ENCODE data around the gene INPP4B. TPM values are rescaled to one million over a fixed set of nuclear protein-coding genes. Genes with fewer than 3 reads are reported as not detected.
A peak's percentile ranks its signal among the peaks of the same experiment; 100 is the strongest.

INPP4B gene
- total RNA-seq, 1 donor from 2014 or later: 3.4 TPM

- DNase-seq (ENCODE audit: low spot score, unreplicated experiment): no peak
- Mint-ChIP-seq H3K27ac (no peak overlapping the region), H3K4me1 (ENCODE audit: low read depth) (peaks cover 15% of the 10 kb centered on the region), H3K36me3 (ENCODE audit: insufficient read depth) (no peaks in the 10 kb centered on the region), H3K4me3 (ENCODE audit: low read depth) (no peak overlapping the region), H3K27me3 (no peaks in the 10 kb centered on the region), H3K9me3 (ENCODE audit: low read depth) (peaks cover 8% of the 10 kb centered on the region)
- TF ChIP-seq CTCF (IDR thresholded peaks at IDR 0.05; ENCODE audit: unreplicated experiment): no peak
Observed at GRCh38 chr4:142548491-142548890, 297.6 kb downstream of the INPP4B start.

GRCh38 chr4:142547974-142548373, 298.1 kb downstream of the INPP4B start:
- Mint-ChIP-seq H3K4me1 (ENCODE audit: low read depth) (peaks cover 15% of the 10 kb centered on the region), H3K4me3 (ENCODE audit: low read depth) (no peak overlapping the region), H3K9me3 (ENCODE audit: low read depth) (peaks cover 8% of the 10 kb centered on the region), H3K36me3 (ENCODE audit: insufficient read depth) (no peaks in the 10 kb centered on the region), H3K27me3 (no peaks in the 10 kb centered on the region), H3K27ac (no peak overlapping the region)
- no peak for TF ChIP-seq CTCF (IDR thresholded peaks at IDR 0.05; ENCODE audit: unreplicated experiment)
- no peak for DNase-seq (ENCODE audit: low spot score, unreplicated experiment)

GRCh38 chr4:142544594-142544993, 301.5 kb downstream of the INPP4B start:
- DNase-seq (ENCODE audit: low spot score, unreplicated experiment): no peak
- peaks cover 7% of the 10 kb centered on the region for H3K4me1 Mint-ChIP-seq (ENCODE audit: low read depth)
- H3K27ac Mint-ChIP-seq: no peak overlapping the region
- no peaks in the 10 kb centered on the region for H3K36me3 Mint-ChIP-seq (ENCODE audit: insufficient read depth)
- peaks cover 8% of the 10 kb centered on the region for H3K9me3 Mint-ChIP-seq (ENCODE audit: low read depth)
- TF ChIP-seq CTCF (IDR thresholded peaks at IDR 0.05; ENCODE audit: unreplicated experiment): no peak
- no peak overlapping the region for H3K4me3 Mint-ChIP-seq (ENCODE audit: low read depth)
- no peaks in the 10 kb centered on the region for H3K27me3 Mint-ChIP-seq

GRCh38 chr4:142544039-142544438, 302.1 kb downstream of the INPP4B start:
- no peak for TF ChIP-seq CTCF (IDR thresholded peaks at IDR 0.05; ENCODE audit: unreplicated experiment)
- Mint-ChIP-seq H3K27me3 (no peaks in the 10 kb centered on the region), H3K4me3 (ENCODE audit: low read depth) (no peak overlapping the region), H3K27ac (peak overlapping the region; percentile 37), H3K36me3 (ENCODE audit: insufficient read depth) (no peaks in the 10 kb centered on the region), H3K9me3 (ENCODE audit: low read depth) (peaks cover 6% of the 10 kb centered on the region), H3K4me1 (ENCODE audit: low read depth) (peaks cover 2% of the 10 kb centered on the region)
- no peak for DNase-seq (ENCODE audit: low spot score, unreplicated experiment)

GRCh38 chr4:142540483-142540804, 305.7 kb downstream of the INPP4B start:
- Mint-ChIP-seq H3K4me3 (ENCODE audit: low read depth) (no peak overlapping the region), H3K27me3 (no peaks in the 10 kb centered on the region), H3K9me3 (ENCODE audit: low read depth) (no peaks in the 10 kb centered on the region), H3K27ac (no peak overlapping the region), H3K36me3 (ENCODE audit: insufficient read depth) (no peaks in the 10 kb centered on the region), H3K4me1 (ENCODE audit: low read depth) (no peaks in the 10 kb centered on the region)
- TF ChIP-seq CTCF (IDR thresholded peaks at IDR 0.05; ENCODE audit: unreplicated experiment): no peak
- no peak for DNase-seq (ENCODE audit: low spot score, unreplicated experiment)

Data from progenitor cell of endocrine pancreas (in vitro differentiated cells).